Astrocyte (in vitro differentiated cells and primary cell): Measurements from ENCODE around the gene SCYGR2.

Experiments used
- CTCF ChIP-seq: IDR thresholded peaks from 2 replicates; pipeline ENCODE4 v1.5.1; 2011; ENCODE audit warnings: low read depth, mild to moderate bottlenecking, inconsistent platforms, low read length, moderate library complexity; ENCODE audit not compliant: insufficient read depth
- EZH2 ChIP-seq: IDR thresholded peaks from 2 replicates; pipeline ENCODE4 v1.6.1; 2012; ENCODE audit warnings: mild to moderate bottlenecking, low read length, inconsistent platforms; ENCODE audit not compliant: insufficient read depth

- TF ChIP-seq CTCF (no peak), EZH2 (no peak)
Observed at GRCh38 chr2:227629435-227629834, 30.7 kb downstream of the SCYGR2 start.
